ENCODE data around the gene CCDC92. TPM values are rescaled to one million over a fixed set of nuclear protein-coding genes. Genes with fewer than 3 reads are reported as not detected.

Gene CCDC92
- total and polyA plus RNA-seq, 5 donors from 2014 or later = 12.9 to 24.1 (median 19.5) TPM

GRCh38 chr12:124015494-124016461 lies 43.1 kb upstream of the CCDC92 start:
- ATAC-seq (ENCODE audit: low read depth in 2 of 2) = no peak
- Histone ChIP-seq H3K27ac (ENCODE audit: insufficient read depth, low read length, poor library complexity, severe bottlenecking) (no peak overlapping the region), H3K4me1 (ENCODE audit: control insufficient read depth, insufficient read depth, low read length, poor library complexity, severe bottlenecking) (no peaks in the 10 kb centered on the region), H3K36me3 (ENCODE audit: control insufficient read depth, insufficient read depth, low read length) (peaks cover 23% of the 10 kb centered on the region), H3K4me3 (ENCODE audit: low read depth, low read length) (no peak overlapping the region), H3K9me3 (ENCODE audit: control insufficient read depth in 2 of 2, low read length in 2 of 2) (no peaks in the 10 kb centered on the region), H3K27me3 (ENCODE audit: control insufficient read depth, insufficient read depth, low read length) (no peaks in the 10 kb centered on the region)
- H3K4me1 Mint-ChIP-seq = no peaks in the 10 kb centered on the region
- no peak overlapping the region for H3K4me3 Mint-ChIP-seq
- DNase-seq = no peak
- no peaks in the 10 kb centered on the region for H3K9me3 Mint-ChIP-seq
- H3K36me3 Mint-ChIP-seq = peaks cover 22% of the 10 kb centered on the region
- peak overlapping the region in 2 of 3 donors; percentile 33 to 61 for H3K27ac Mint-ChIP-seq
- H3K27me3 Mint-ChIP-seq = peaks cover 5% of the 10 kb centered on the region

GRCh38 chr12:124013073-124013472 lies 40.4 kb upstream of the CCDC92 start:
- Mint-ChIP-seq H3K27me3 (no peaks in the 10 kb centered on the region), H3K9me3 (no peaks in the 10 kb centered on the region), H3K4me3 (no peak overlapping the region), H3K27ac (no peak overlapping the region), H3K36me3 (peaks cover 27% of the 10 kb centered on the region), H3K4me1 (peaks cover 3 to 7% (median 5%) of the 10 kb centered on the region in 4 donors)
- Histone ChIP-seq H3K36me3 (ENCODE audit: control insufficient read depth, insufficient read depth, low read length) (peaks cover 23% of the 10 kb centered on the region), H3K27ac (ENCODE audit: insufficient read depth, low read length, poor library complexity, severe bottlenecking) (no peak overlapping the region), H3K4me1 (ENCODE audit: control insufficient read depth, insufficient read depth, low read length, poor library complexity, severe bottlenecking) (no peaks in the 10 kb centered on the region), H3K4me3 (ENCODE audit: low read depth, low read length) (no peak overlapping the region), H3K27me3 (ENCODE audit: control insufficient read depth, insufficient read depth, low read length) (no peaks in the 10 kb centered on the region), H3K9me3 (ENCODE audit: control insufficient read depth in 2 of 2, low read length in 2 of 2) (no peaks in the 10 kb centered on the region)
- DNase-seq = no peak
- ATAC-seq (ENCODE audit: low read depth in 2 of 2) = no peak

- ATAC-seq (ENCODE audit: low read depth in 2 of 2) (no peak), DNase-seq (no peak)
- Mint-ChIP-seq H3K36me3 (peaks cover 27% of the 10 kb centered on the region), H3K9me3 (no peaks in the 10 kb centered on the region), H3K27me3 (no peaks in the 10 kb centered on the region), H3K4me1 (peaks cover 8 to 18% (median 15%) of the 10 kb centered on the region in 4 donors), H3K4me3 (no peak overlapping the region), H3K27ac (no peak overlapping the region)
- H3K4me3 ChIP-seq (ENCODE audit: low read depth, low read length) = no peak overlapping the region
- no peaks in the 10 kb centered on the region for H3K27me3 ChIP-seq (ENCODE audit: control insufficient read depth, insufficient read depth, low read length)
- no peaks in the 10 kb centered on the region for H3K9me3 ChIP-seq (ENCODE audit: control insufficient read depth in 2 of 2, low read length in 2 of 2)
- no peak overlapping the region for H3K27ac ChIP-seq (ENCODE audit: insufficient read depth, low read length, poor library complexity, severe bottlenecking)
- H3K4me1 ChIP-seq (ENCODE audit: control insufficient read depth, insufficient read depth, low read length, poor library complexity, severe bottlenecking) = no peaks in the 10 kb centered on the region
- peaks cover 23% of the 10 kb centered on the region for H3K36me3 ChIP-seq (ENCODE audit: control insufficient read depth, insufficient read depth, low read length)
These were observed 38.9 kb upstream of the CCDC92 start for GRCh38 chr12:124011435-124012115.

- Mint-ChIP-seq H3K4me3 (no peak overlapping the region), H3K4me1 (peaks cover 8 to 27% (median 24%) of the 10 kb centered on the region in 4 donors), H3K27ac (peak overlapping the region in 1 of 3 donors; percentile 18), H3K27me3 (no peaks in the 10 kb centered on the region), H3K9me3 (no peaks in the 10 kb centered on the region), H3K36me3 (peaks cover 27% of the 10 kb centered on the region)
- H3K36me3 ChIP-seq (ENCODE audit: control insufficient read depth, insufficient read depth, low read length) = peaks cover 23% of the 10 kb centered on the region
- H3K27ac ChIP-seq (ENCODE audit: insufficient read depth, low read length, poor library complexity, severe bottlenecking) = no peak overlapping the region
- H3K4me1 ChIP-seq (ENCODE audit: control insufficient read depth, insufficient read depth, low read length, poor library complexity, severe bottlenecking) = peaks cover 8% of the 10 kb centered on the region
- H3K9me3 ChIP-seq (ENCODE audit: control insufficient read depth in 2 of 2, low read length in 2 of 2) = no peaks in the 10 kb centered on the region
- no peak overlapping the region for H3K4me3 ChIP-seq (ENCODE audit: low read depth, low read length)
- DNase-seq = no peak
- H3K27me3 ChIP-seq (ENCODE audit: control insufficient read depth, insufficient read depth, low read length) = no peaks in the 10 kb centered on the region
- no peak for ATAC-seq (ENCODE audit: low read depth in 2 of 2)
These were observed 38.1 kb upstream of the CCDC92 start for GRCh38 chr12:124010687-124011086.

GRCh38 chr12:124009781-124010180 lies 37.1 kb upstream of the CCDC92 start:
- Histone ChIP-seq H3K27me3 (ENCODE audit: control insufficient read depth, insufficient read depth, low read length) (no peaks in the 10 kb centered on the region), H3K4me1 (ENCODE audit: control insufficient read depth, insufficient read depth, low read length, poor library complexity, severe bottlenecking) (peaks cover 13% of the 10 kb centered on the region), H3K4me3 (ENCODE audit: low read depth, low read length) (no peak overlapping the region), H3K36me3 (ENCODE audit: control insufficient read depth, insufficient read depth, low read length) (peaks cover 23% of the 10 kb centered on the region), H3K27ac (ENCODE audit: insufficient read depth, low read length, poor library complexity, severe bottlenecking) (no peak overlapping the region), H3K9me3 (ENCODE audit: control insufficient read depth in 2 of 2, low read length in 2 of 2) (no peaks in the 10 kb centered on the region)
- Mint-ChIP-seq H3K27me3 (no peaks in the 10 kb centered on the region), H3K4me3 (no peak overlapping the region), H3K27ac (no peak overlapping the region), H3K4me1 (peaks cover 8 to 32% (median 26%) of the 10 kb centered on the region in 4 donors), H3K36me3 (peaks cover 27% of the 10 kb centered on the region), H3K9me3 (no peaks in the 10 kb centered on the region)
- DNase-seq (no peak), ATAC-seq (ENCODE audit: low read depth in 2 of 2) (no peak)

GRCh38 chr12:124008595-124008994 lies 36.0 kb upstream of the CCDC92 start:
- Mint-ChIP-seq H3K27me3 (no peaks in the 10 kb centered on the region), H3K9me3 (no peaks in the 10 kb centered on the region), H3K4me1 (peaks cover 8 to 32% (median 26%) of the 10 kb centered on the region in 4 donors), H3K27ac (peak overlapping the region in 2 of 3 donors; percentile 34 to 77), H3K36me3 (peaks cover 27% of the 10 kb centered on the region), H3K4me3 (no peak overlapping the region)
- no peak overlapping the region for H3K27ac ChIP-seq (ENCODE audit: insufficient read depth, low read length, poor library complexity, severe bottlenecking)
- no peak for DNase-seq
- H3K4me3 ChIP-seq (ENCODE audit: low read depth, low read length) = no peak overlapping the region
- H3K27me3 ChIP-seq (ENCODE audit: control insufficient read depth, insufficient read depth, low read length) = no peaks in the 10 kb centered on the region
- H3K9me3 ChIP-seq (ENCODE audit: control insufficient read depth in 2 of 2, low read length in 2 of 2) = no peaks in the 10 kb centered on the region
- H3K4me1 ChIP-seq (ENCODE audit: control insufficient read depth, insufficient read depth, low read length, poor library complexity, severe bottlenecking) = peaks cover 13% of the 10 kb centered on the region
- no peak for ATAC-seq (ENCODE audit: low read depth in 2 of 2)
- peaks cover 27% of the 10 kb centered on the region for H3K36me3 ChIP-seq (ENCODE audit: control insufficient read depth, insufficient read depth, low read length)

GRCh38 chr12:124007826-124008570 lies 35.4 kb upstream of the CCDC92 start:
- peak overlapping the region in 2 of 4 donors; percentile 17 to 30 for H3K4me3 Mint-ChIP-seq
- H3K27me3 Mint-ChIP-seq = no peaks in the 10 kb centered on the region
- H3K9me3 ChIP-seq (ENCODE audit: control insufficient read depth in 2 of 2, low read length in 2 of 2) = no peaks in the 10 kb centered on the region
- peaks cover 13% of the 10 kb centered on the region for H3K4me1 ChIP-seq (ENCODE audit: control insufficient read depth, insufficient read depth, low read length, poor library complexity, severe bottlenecking)
- peaks cover 8 to 32% (median 26%) of the 10 kb centered on the region in 4 donors for H3K4me1 Mint-ChIP-seq
- peak overlapping the region; percentile 15 for H3K4me3 ChIP-seq (ENCODE audit: low read depth, low read length)
- peaks cover 24% of the 10 kb centered on the region for H3K36me3 ChIP-seq (ENCODE audit: control insufficient read depth, insufficient read depth, low read length)
- H3K9me3 Mint-ChIP-seq = no peaks in the 10 kb centered on the region
- H3K27me3 ChIP-seq (ENCODE audit: control insufficient read depth, insufficient read depth, low read length) = no peaks in the 10 kb centered on the region
- DNase-seq (peak in 1 of 3 donors; percentile 34), ATAC-seq (ENCODE audit: low read depth in 2 of 2) (no peak)
- peaks cover 22% of the 10 kb centered on the region for H3K36me3 Mint-ChIP-seq
- H3K27ac ChIP-seq (ENCODE audit: insufficient read depth, low read length, poor library complexity, severe bottlenecking) = no peak overlapping the region
- H3K27ac Mint-ChIP-seq = peak overlapping the region in 2 of 3 donors; percentile 34 to 77

Data from CD4-positive, CD25-positive, alpha-beta regulatory T cell (primary cell).